GM18499 (cell line): Measurements from ENCODE around the gene RCCD1.

ENCODE experiments used
- ATAC-seq: cut with Tn5 transposase; IDR thresholded peaks from one replicate; pipeline ENCODE4 v1.9.1; 2021; ENCODE audit warnings: moderate number of reproducible peaks; ENCODE audit not compliant: insufficient read depth, unreplicated experiment

Gene RCCD1

DNA sequence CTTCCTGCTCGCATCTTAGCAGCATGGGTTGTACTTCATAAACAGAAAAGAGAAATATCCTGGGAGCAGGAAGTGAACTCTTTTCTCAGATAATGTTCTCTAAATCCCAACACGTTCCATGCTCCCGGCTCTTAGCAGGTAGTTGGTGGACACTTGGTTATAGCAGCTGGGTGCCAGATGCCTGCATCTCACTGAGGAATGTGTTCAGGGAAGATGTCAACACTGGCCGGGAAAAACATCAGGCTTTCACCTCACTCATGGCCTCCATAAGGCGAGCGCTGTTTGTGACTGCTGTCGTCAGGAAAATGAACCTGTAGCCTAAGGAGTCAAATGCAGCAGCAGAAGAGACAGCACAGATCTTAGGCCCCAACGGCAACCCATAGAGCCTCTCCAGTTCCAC is 44.1 kb downstream of the RCCD1 start:
- ATAC-seq, result no peak

DNA sequence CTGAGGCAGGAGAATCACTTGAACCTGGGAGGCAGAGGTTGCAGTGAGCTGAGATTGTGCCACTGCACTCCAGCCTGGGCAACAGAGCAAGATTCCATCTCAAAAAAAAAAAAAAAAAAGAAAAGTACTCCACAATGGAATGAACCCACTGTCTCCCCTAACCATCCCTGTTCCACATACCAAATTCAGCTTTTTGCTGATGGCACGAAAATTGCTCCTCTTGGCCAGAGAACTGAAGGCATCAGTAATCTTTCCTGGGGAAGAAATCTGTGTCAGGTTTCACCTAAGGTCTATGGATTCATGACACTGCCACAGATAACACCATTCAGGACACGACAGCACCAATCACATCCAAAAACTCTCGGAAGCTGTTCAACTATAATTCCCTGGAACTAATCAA is 46.5 kb downstream of the RCCD1 start:
- no peak for ATAC-seq

DNA sequence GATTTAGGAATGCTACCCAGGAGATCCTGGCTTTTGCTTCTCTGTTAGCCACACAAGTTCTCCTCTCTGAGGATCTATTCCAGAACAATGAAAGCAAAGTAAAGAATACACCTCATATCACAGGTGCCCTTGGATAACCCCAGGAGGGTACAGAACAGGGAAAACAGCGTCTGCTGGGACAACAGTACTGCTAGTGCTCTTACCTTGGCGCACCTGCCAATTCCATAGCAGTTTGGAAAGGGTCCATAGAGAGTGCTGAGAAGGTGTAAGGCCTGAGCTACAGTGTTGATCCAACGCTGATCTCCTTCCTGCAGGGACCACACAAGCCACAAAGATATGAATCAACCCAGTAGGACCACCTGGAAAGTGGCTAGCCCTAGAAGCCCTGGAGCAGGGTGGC is 52.6 kb downstream of the RCCD1 start:
- no peak for ATAC-seq
